GM11168 (cell line): ENCODE results near the gene ZBTB20.
"Not testable (repeated sequence)": the region's sequence is repeated elsewhere in the genome, so short reads cannot be mapped to it uniquely, and the experiment has no call there.

Source experiments
- in situ Hi-C: fragments of 300-500 bp; cut with MboI; formaldehyde crosslinking; loops from one replicate; pipeline ENCODE4 v1.12.0; 2022; ENCODE audit warnings: low sequenced_read_pairs; ENCODE audit not compliant: unreplicated experiment

Gene ZBTB20

GRCh38 chr3:114707252-114707860 lies 439.7 kb downstream of the ZBTB20 start:
- in situ Hi-C loops = no loop called here

- in situ Hi-C loops = no loop called here
Measured at GRCh38 chr3:114706591-114707232, 440.4 kb downstream of the ZBTB20 start.

DNA sequence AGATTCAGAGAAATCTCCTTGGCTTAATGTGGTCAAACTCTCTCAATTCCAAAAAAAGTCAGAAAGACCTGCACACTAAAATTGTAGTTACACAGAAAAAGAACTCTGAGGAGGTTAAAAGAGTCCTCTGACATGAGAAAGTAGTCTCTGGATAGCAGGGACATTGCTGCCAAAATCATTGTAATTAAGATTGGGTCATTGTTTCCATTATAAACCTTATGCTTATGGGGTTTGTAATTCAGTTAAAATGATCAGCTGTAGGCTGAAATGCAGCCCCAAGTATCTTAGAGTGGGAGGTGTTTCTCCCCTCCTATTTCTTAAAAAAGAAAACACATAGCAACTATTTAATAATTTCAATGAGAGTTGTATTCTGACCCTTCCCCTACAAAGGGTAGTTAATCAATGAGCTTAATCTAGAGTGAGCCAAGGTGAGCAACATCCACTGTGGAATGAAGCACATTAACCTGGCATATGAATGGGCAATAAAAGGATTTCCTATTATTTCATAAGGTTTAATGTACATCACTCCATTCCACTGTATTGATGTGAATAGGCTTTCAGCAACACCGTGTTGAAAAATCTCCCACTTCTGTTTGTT lies 446.4 kb downstream of the ZBTB20 start:
- in situ Hi-C loops = no loop called here

DNA sequence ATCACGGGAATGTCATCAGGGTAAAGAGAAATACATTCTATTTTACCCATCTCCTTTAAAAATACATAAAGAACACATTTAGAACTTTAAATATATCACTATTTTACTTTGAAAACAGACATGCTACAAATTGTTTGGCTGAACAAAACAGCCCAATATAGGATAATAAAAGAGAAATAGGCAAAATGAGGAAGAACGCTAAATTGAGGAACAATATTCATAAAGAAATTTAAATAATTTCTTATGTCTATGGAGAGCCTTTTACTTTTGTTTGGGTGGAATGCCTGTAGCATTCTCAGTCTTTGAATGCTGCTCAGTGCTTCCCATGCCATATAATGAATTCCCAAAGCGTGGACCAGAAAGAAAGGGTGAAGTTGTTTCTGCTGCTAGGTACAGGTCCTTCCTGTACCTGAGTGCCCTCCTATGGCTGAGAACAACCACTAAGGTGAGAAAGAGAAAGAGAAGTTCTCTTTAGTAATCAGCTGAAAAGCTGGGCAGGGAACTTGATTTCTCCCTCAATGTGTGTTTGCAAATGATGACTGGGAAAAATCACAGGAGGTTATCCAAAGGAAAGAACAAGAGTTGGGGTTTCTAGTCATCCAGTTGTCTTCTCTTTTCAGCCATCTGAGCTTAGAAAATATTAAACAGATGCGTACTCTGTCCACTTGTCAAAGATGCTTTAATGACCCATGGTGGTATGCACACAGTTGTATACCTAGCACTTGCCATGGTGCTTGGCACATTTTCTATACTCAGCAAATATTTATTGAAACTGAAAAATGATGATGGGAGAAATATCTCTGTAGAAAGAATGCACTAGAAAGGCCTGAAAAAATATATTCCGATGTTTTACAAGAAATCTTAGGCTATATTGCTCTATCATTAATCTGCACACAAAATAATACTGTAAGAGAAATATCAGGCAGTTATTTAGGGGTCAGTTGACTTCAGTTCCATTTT lies 448.7 kb downstream of the ZBTB20 start:
- in situ Hi-C loops = no loop called here

- in situ Hi-C loops = no loop called here
Measured at GRCh38 chr3:114697401-114697800, 449.7 kb downstream of the ZBTB20 start.

- in situ Hi-C loops = no loop called here
Measured at GRCh38 chr3:114694251-114694650, 452.8 kb downstream of the ZBTB20 start.

- in situ Hi-C loops = no loop called here
Measured at GRCh38 chr3:114691871-114692270, 455.2 kb downstream of the ZBTB20 start.

DNA sequence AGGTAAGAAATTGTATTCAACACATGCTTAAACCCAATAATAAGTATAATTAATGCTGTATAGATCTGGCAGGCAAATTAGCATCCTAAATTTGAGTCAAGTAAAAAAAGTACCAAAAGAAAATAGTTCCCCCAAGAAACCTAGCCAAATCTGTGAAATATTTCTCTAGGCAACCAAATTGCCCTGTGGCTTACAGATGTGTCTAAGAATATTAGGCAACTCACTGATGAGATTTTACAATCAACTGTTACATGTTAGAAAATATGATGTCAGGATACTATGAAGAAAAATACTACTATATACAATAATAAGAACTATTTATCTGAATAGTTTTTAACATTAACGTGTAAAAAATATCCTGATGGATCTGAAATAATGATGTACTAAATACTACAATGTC lies 456.2 kb downstream of the ZBTB20 start:
- in situ Hi-C loops = no loop called here

- in situ Hi-C loops = no loop called here
Measured at GRCh38 chr3:114687151-114687550, 459.9 kb downstream of the ZBTB20 start.

DNA sequence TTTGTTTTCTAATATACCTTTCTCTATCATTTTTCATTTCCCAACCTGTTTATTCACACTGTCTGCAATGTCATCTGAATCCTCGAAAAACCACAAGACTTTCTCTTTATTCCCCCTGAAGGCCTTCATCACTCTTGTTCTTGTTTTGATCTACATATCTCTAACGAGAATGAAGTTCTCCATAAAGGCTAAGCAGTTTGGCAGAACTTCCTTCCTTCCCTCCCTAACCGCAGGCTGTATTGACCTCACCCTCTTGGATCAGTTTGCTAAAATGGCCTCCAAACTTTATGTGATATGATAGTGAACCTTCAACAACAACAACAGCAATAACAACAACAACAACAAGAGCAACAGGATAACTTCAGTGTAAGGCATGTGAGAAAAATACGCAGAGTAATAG lies 460.5 kb downstream of the ZBTB20 start:
- in situ Hi-C loops = no loop called here

- in situ Hi-C loops = no loop called here
Measured at GRCh38 chr3:114685161-114685560, 461.9 kb downstream of the ZBTB20 start.

DNA sequence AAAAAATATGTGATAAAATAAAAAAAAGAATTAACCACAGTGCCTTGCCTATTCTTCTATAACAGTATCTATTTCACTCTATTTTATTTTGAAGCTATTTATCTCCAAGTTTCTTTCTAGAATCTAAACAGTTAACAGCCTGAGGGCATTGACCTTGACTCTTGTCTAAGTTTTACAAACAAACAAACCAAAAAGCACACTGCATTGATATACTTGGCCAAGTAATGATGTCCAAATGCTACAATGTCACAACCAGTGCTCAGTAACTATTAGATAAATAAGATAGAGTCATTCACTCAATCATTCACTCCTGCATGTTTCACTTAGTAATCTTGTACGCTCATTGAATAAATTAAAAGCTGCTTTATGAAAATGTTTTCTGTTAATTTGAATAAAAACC lies 466.8 kb downstream of the ZBTB20 start:
- in situ Hi-C loops = no loop called here

DNA sequence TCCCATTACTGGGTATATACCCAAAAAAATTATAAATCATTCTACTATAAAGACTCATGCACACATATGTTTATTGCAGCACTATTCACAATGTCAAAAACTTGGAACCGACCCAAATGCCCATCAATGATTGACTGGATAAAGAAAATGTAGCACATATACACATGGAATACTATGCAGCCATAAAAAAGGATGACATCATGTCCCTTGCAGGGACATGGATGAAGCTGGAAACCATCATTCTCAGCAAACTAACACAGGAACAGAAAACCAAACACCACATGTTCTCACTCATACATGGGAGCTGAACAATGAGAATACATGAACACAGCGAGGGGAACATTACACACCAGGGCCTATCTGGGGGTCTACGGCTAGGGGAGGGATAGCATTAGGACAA lies 467.3 kb downstream of the ZBTB20 start:
- in situ Hi-C loops = not testable (repeated sequence)

DNA sequence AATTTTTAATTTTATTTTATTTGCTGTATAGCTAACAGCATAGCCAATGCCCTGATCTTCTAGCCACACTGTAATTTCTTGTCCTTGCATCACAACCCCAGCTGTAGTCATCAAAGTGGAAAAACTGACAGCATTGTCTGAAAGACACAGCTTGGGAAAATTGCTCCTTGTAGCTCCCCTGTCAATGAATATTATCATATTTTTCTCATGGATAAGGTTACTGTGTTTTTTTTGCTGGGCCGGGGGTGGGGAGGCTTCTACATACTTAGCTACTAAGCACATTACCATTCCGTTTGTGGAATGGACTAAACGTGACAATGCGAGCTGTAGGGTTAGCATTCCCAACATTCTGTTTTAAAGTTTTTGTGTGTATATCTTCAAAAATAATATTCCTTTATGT lies 472.0 kb downstream of the ZBTB20 start:
- in situ Hi-C loops = no loop called here

DNA sequence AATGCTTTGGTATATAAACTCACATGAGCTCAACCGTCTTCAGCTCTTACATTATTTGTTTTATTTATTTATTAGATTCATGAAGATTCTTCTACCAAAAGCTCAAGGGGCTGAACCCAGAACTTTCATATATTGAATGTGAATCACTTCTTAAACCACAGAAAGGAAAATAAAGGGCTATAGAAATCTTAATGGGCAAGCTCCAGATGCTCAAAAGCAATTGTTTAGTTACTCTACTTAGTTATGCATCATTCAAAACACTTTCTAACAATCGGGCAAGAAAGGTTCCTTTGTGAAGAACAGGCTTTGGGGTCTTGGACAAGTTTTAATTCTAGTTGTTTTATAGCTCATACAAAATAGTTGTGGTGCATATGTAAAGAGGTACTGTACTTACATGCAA lies 473.1 kb downstream of the ZBTB20 start:
- in situ Hi-C loops = no loop called here

DNA sequence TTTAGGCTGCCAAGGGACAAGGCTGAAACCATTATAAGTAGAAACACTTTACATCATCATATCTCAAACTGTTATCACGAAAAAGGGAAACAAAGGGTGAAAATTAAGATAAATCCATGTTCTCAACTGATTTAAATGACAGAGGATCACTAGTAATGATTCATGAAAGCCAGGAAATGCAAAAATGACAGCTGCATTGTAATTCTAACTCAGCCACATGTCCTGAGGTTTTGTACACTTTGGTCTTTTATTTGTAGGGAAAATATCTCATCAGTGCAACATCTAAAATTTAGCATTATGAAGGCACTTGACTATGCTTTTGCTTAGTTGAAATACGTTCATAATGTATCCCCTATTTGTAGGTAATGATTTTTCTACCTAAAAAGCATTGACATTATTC lies 473.6 kb downstream of the ZBTB20 start:
- in situ Hi-C loops = no loop called here

DNA sequence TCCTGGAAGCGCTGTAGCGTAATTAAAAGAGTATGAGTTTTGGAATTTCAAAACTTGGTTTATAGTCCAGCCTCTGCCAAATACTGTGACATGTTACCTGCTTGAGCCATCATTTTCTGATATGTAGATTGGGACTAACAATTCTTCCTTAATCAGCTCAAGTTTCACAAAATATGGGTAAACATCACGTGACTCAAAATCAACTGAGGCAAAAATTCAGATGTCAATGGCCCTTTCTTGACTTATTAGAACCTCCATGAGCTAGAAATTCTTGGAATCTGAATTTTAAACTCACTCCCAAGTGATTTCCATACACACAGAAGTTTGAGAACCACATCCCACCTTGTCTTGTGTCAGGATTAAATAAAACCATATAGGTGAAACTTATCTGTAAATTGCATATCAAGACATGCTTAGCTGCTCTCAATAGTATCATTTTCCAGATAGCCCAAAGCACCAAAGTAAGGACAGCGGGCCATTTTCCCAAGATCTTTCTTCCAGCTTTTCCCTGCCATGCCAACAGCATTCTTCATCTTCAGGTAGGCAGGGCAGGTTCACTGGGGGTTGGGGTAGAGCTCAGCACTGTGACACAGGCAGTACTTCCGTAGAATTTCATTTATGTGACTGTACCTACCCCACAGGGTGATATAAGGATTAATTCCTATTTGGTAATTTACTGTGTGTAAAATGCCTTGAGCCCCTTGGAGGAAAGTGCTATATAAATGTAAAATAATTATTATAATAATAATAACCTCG lies 474.2 kb downstream of the ZBTB20 start:
- in situ Hi-C loops = no loop called here

DNA sequence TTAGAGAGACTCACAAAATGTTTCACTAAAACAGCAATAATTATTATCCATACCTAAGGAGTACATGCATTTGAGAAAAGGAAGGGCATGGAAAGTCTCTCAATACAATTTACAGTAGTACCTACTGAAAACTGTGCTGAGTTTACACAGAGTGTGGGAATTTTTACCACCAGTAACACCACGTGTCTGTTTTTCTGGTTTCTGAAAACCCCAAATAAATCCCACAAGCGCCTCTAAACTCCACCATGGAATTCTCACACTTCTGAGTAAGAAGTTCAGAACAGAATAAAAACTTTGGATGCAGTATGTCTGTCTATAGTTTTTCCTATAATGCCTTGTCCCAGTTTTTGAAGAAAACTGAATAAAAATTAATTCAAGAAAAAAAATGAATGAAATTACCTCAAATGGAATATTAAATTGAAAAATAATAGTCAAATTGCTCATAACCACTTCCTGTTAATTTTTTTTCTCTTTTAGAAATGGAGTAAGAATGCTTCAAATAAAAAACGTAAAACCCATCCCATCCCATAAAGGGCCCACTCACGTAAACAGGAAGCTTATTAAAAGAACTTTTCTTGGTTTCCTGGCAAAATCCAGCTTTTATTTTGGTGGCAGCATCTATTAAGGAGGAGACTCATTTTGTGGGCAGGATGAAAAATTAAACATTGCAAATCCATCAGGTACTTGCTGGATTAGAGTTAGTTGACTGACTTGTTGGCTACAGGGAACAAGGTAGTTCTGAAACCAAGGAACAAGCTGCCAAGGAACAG lies 475.2 kb downstream of the ZBTB20 start:
- in situ Hi-C loops = no loop called here

GRCh38 chr3:114669614-114670013 lies 477.5 kb downstream of the ZBTB20 start:
- in situ Hi-C loops = no loop called here
